HepG2 (cell line): Measurements from ENCODE around the gene ZSCAN5C. TPM values are rescaled to one million over a fixed set of nuclear protein-coding genes. Genes with fewer than 3 reads are reported as not detected.
A peak's percentile ranks its signal among the peaks of the same experiment; 100 is the strongest.

Experiments used
- ATAC-seq: fragments of 200-7000 bp; cut with Tn5 transposase; 3 replicates; pipeline ENCODE4 v1.9.1; 2020; ENCODE audit warnings: mild to moderate bottlenecking, moderate library complexity
- BruUV-seq: library from RNA; stranded (reverse); fragments of 400-500 nt; replicated peaks from 2 replicates; lab custom pipeline; 2021; lab: Mats Ljungman, UMichigan
- CTCF ChIA-PET: fragments of 300-600 bp; formaldehyde crosslinking; extraction: SDS; loops from one replicate; lab custom pipeline; 2021; ENCODE audit warnings: low total read pairs, inconsistent platforms, low intra/inter-chr PET ratio; lab: Yijun Ruan, JAX
- POLR2A ChIA-PET: fragments of 350-600 bp; sonication (Branson Sonifier 250); formaldehyde crosslinking; loops from one replicate; lab custom pipeline; 2020; ENCODE audit warnings: antibody characterized with exemption, inconsistent platforms; lab: Yijun Ruan, JAX
- DNase-seq: peaks from one replicate; pipeline ENCODE4 v3.0.0-alpha.2; 2015; ENCODE audit warnings: low spot score
- FAIRE-seq: peaks from 3 replicates; lab custom pipeline; 2011; peaks lifted over from hg19 to GRCh38; lab: Jason Lieb, UNC
- H2AFZ ChIP-seq: one replicate; pipeline ENCODE4 v1.6.1; 2011; ENCODE audit warnings: low read length, inconsistent platforms
- H3K27ac ChIP-seq: fragments of 300-600 bp; 3 replicates; pipeline ENCODE4 v1.8.0; 2011; ENCODE audit warnings: mixed run types, mild to moderate bottlenecking, mixed read lengths, low read length, inconsistent platforms; ENCODE audit not compliant: insufficient read depth; ENCODE audit errors: extremely low read length
- H3K27me3 ChIP-seq, 2 experiments: fragments of 200-600 bp in 1 of 2; 2 replicates in 1 of 2; 3 replicates in 1 of 2; pipeline versions ENCODE4 v1.6.0 to v1.8.0; 2011; ENCODE audit warnings: low read length in 2 of 2, mild to moderate bottlenecking in 2 of 2, moderate library complexity in 2 of 2, inconsistent platforms in 1 of 2; ENCODE audit not compliant: insufficient read depth in 2 of 2, control insufficient read depth in 1 of 2
- H3K36me3 ChIP-seq, 2 experiments: fragments of 200-600 bp in 1 of 2; replicated peaks in 1 of 2; 2 replicates in 1 of 2; 3 replicates in 1 of 2; pipeline versions ENCODE4 v1.5.1 to v1.8.0; 2011; ENCODE audit warnings: low read length in 2 of 2, inconsistent platforms in 1 of 2; ENCODE audit not compliant: insufficient read depth in 2 of 2, control insufficient read depth in 1 of 2
- H3K4me1 ChIP-seq: 2 replicates; pipeline ENCODE4 v1.5.1; 2012; ENCODE audit warnings: low read length, inconsistent platforms; ENCODE audit not compliant: insufficient read depth
- H3K4me2 ChIP-seq: 2 replicates; pipeline ENCODE4 v1.6.0; 2011; ENCODE audit warnings: low read depth, low read length, inconsistent platforms
- H3K4me3 ChIP-seq, 3 experiments: fragments of 200-600 bp in 1 of 3; sonication (generic), shearing (Covaris generic) in 1 of 3; replicated peaks in 1 of 3; 2 replicates each; pipeline ENCODE4 v1.5.1; 2011 to 2016; ENCODE audit warnings: low read length in 3 of 3, inconsistent platforms in 2 of 3, low read depth in 2 of 3, mild to moderate bottlenecking in 2 of 3, control low read depth in 1 of 3, mixed read lengths in 1 of 3; ENCODE audit not compliant: insufficient read depth in 1 of 3
- H3K79me2 ChIP-seq: one replicate; pipeline ENCODE4 v1.6.1; 2011; ENCODE audit warnings: low read length, inconsistent platforms; ENCODE audit not compliant: insufficient read depth
- H3K9ac ChIP-seq: 2 replicates; pipeline ENCODE4 v1.6.0; 2011; ENCODE audit warnings: mild to moderate bottlenecking, low read depth, low read length, inconsistent platforms; ENCODE audit not compliant: insufficient read depth
- H3K9me3 ChIP-seq: 2 replicates; pipeline ENCODE4 v1.5.1; 2012; ENCODE audit warnings: mild to moderate bottlenecking, low read length
- H4K20me1 ChIP-seq: 2 replicates; pipeline ENCODE4 v1.6.0; 2011; ENCODE audit warnings: inconsistent platforms, mild to moderate bottlenecking, low read length, moderate library complexity; ENCODE audit not compliant: insufficient read depth
- GABPA ChIP-seq, 2 experiments: IDR thresholded peaks; 2 replicates each; pipeline ENCODE4 v1.6.1; 2011 to 2016; ENCODE audit warnings: low read depth in 2 of 2, low read length in 1 of 2, missing biosample characterization in 1 of 2, missing genetic modification characterization in 1 of 2
- GPN1 ChIP-seq: sonication (generic); formaldehyde crosslinking; IDR thresholded peaks from 2 replicates; pipeline ENCODE4 v1.5.1; 2020; ENCODE audit warnings: missing genetic modification reagents, borderline replicate concordance
- SAFB2 ChIP-seq: sonication (generic); formaldehyde crosslinking; IDR thresholded peaks from 2 replicates; pipeline ENCODE4 v1.5.1; 2020; ENCODE audit warnings: missing genetic modification reagents, low read depth, mild to moderate bottlenecking, borderline replicate concordance
- TFDP2 ChIP-seq: sonication (generic); formaldehyde crosslinking; IDR thresholded peaks from 2 replicates; pipeline ENCODE4 v1.4.0; 2020; ENCODE audit warnings: missing genetic modification reagents
- ZFP90 ChIP-seq: sonication (generic); formaldehyde crosslinking; IDR thresholded peaks from 2 replicates; pipeline ENCODE4 v1.8.0; 2022; ENCODE audit warnings: missing genetic modification reagents, mild to moderate bottlenecking, inconsistent platforms, borderline replicate concordance
- ZNF317 ChIP-seq: sonication (generic); formaldehyde crosslinking; IDR thresholded peaks from 2 replicates; pipeline ENCODE4 v1.5.0; 2020; ENCODE audit warnings: mild to moderate bottlenecking, missing genetic modification reagents
- ZNF446 ChIP-seq: sonication (generic); formaldehyde crosslinking; IDR thresholded peaks from 2 replicates; pipeline ENCODE4 v1.5.0; 2020; ENCODE audit warnings: mild to moderate bottlenecking, missing genetic modification reagents
- ZNF451 ChIP-seq: sonication (generic); formaldehyde crosslinking; IDR thresholded peaks from 2 replicates; pipeline ENCODE4 v1.5.0; 2020; ENCODE audit warnings: mild to moderate bottlenecking, missing genetic modification reagents
- ZNF710 ChIP-seq: sonication (generic); formaldehyde crosslinking; IDR thresholded peaks from 2 replicates; pipeline ENCODE4 v1.5.0; 2020; ENCODE audit warnings: mild to moderate bottlenecking, missing genetic modification reagents, borderline replicate concordance
- WGBS: methylation state at CpG from one replicate; pipeline ENCODE4 v1.1.6; 2017; ENCODE audit warnings: low lambda C conversion rate; 5-methylcytosine and 5-hydroxymethylcytosine counted together
- in situ Hi-C: cut with HindIII; loops from 2 replicates; pipeline ENCODE4 v1.10.0; 2017; ENCODE audit warnings: low pct_unique_long_range_greater_than_20kb; ENCODE audit not compliant: extremely low pct_ligation_motif_present
- intact Hi-C: fragments of 100-400 bp; cut with micrococcal nuclease; formaldehyde crosslinking; loops from one replicate; pipeline ENCODE4 v1.10.0; 2022; ENCODE audit not compliant: unreplicated experiment
- polyA plus RNA-seq, 8 experiments: library from polyadenylated mRNA; depleted of rRNA in 3 of 8; stranded (reverse) in 7 of 8; unstranded in 1 of 8; fragments of >200 nt; fragmentation: Illumina TruSeq in 4 of 8; extraction: Trizol in 4 of 8; gene quantifications; 2 replicates each; pipeline versions ENCODE4 v1.2.1 to v1.2.3, GENCODE V29; 2011 to 2016; ENCODE audit warnings: low read depth in 4 of 8, missing spikeins in 1 of 8, mixed read lengths in 1 of 8; ENCODE audit not compliant: insufficient read depth in 1 of 8
- total RNA-seq, 5 experiments: library from RNA; depleted of rRNA; stranded (reverse); fragments of >200 nt; fragmentation: Illumina TruSeq; extraction: Trizol; gene quantifications; 2 replicates each; pipeline ENCODE4 v1.2.3, GENCODE V29; 2016; ENCODE audit warnings: low read depth in 1 of 5

ZSCAN5C gene
- total and polyA plus RNA-seq, 2 of the 13 experiments (the other 11 are each of a cell fraction or from before 2014, with no cell fraction given) = not detected

GRCh38 chr19:56162258-56162657 is 39.8 kb upstream of the ZSCAN5C start (continued):
- no peak for TF ChIP-seq ZFP90 (CRISPR knock-in tag)
- TF ChIP-seq TFDP2 (CRISPR knock-in tag) = no peak
- no peak for TF ChIP-seq SAFB2 (CRISPR knock-in tag)
- TF ChIP-seq ZNF317 (CRISPR knock-in tag) = no peak
- TF ChIP-seq, all 625 proteins: peak for 4

GRCh38 chr19:56163097-56163496 is 39.0 kb upstream of the ZSCAN5C start:
- TF ChIP-seq ZNF710 = no peak
- TF ChIP-seq GPN1 = no peak
- 0 out of 2 replicates have a peak, but pooled peaks have one; percentile 9 for TF ChIP-seq GABPA (IDR thresholded peaks at IDR 0.05; ENCODE audit: low read depth, low read length)
- TF ChIP-seq GABPA (CRISPR knock-in tag; IDR thresholded peaks at IDR 0.05; ENCODE audit: low read depth) = no peak
- no peak for TF ChIP-seq ZNF451
- no peak for TF ChIP-seq ZNF317 (CRISPR knock-in tag)
- TF ChIP-seq ZNF446 (CRISPR knock-in tag) = no peak
- TF ChIP-seq, all 625 proteins: peak for 1
- H3K4me2 ChIP-seq = no peak overlapping the region
- intact Hi-C loops = no loop called here
- in situ Hi-C loops = loop anchor here (5.0 kb wide), 1 partner anchor 66 kb away; no protein-coding TSS in a partner anchor
- no peaks in the 10 kb centered on the region for H4K20me1 ChIP-seq
- 90% methylated on average over 9 of the region's 13 CpGs for WGBS
- CTCF ChIA-PET = no interaction called here
- peaks cover 5 to 13% of the 10 kb centered on the region in 2 experiments; a peak in 4 of 5 replicates for H3K36me3 ChIP-seq
- no peaks in the 10 kb centered on the region for H3K9me3 ChIP-seq
- DNase-seq (no peak), FAIRE-seq (no peak), ATAC-seq (no peak; the same call in 2 of the 3 replicates)
- H3K27me3 ChIP-seq = no peaks in the 10 kb centered on the region
- H2AFZ ChIP-seq = no peak overlapping the region
- no peak overlapping the region for H3K4me3 ChIP-seq
- BruUV-seq = TSS peak; percentile 28
- POLR2A ChIA-PET = no interaction called here
- no peak overlapping the region for H3K9ac ChIP-seq
- H3K27ac ChIP-seq = no peak overlapping the region
- peaks cover 7% of the 10 kb centered on the region for H3K4me1 ChIP-seq
- H3K79me2 ChIP-seq = no peaks in the 10 kb centered on the region
